Activated CD4-positive, alpha-beta T cell treated with anti-CD3 and anti-CD28 coated beads, Interleukin-2, amount 50 U/mL, for 48 hours (primary cell): Measurements from ENCODE around the gene HDDC2.
"Not testable (repeated sequence)": the region's sequence is repeated elsewhere in the genome, so short reads cannot be mapped to it uniquely, and the experiment has no call there.

ENCODE experiments used
- DNase-seq, 2 experiments: peaks; one replicate each; pipeline ENCODE4 v3.0.0-alpha.2; 2020

Gene HDDC2

GRCh38 chr6:125304970-125305660, 3.3 kb upstream of the HDDC2 start:
- no peak for DNase-seq

- DNase-seq: no peak
Observed at GRCh38 chr6:125303512-125303854, 1.7 kb upstream of the HDDC2 start.

GRCh38 chr6:125302840-125303511, 1.2 kb upstream of the HDDC2 start:
- DNase-seq: no peak

- no peak for DNase-seq
Observed at GRCh38 chr6:125300992-125301434, 754 bp downstream of the HDDC2 start.

- DNase-seq: no peak
Observed at GRCh38 chr6:125299257-125299656, 2.5 kb downstream of the HDDC2 start.

- DNase-seq: no peak
Observed at GRCh38 chr6:125296471-125296870, 5.3 kb downstream of the HDDC2 start.

- no peak for DNase-seq
Observed at GRCh38 chr6:125294925-125295324, 6.8 kb downstream of the HDDC2 start.

- DNase-seq: no peak
Observed at GRCh38 chr6:125294036-125294435, 7.7 kb downstream of the HDDC2 start.

- no peak for DNase-seq
Observed at GRCh38 chr6:125293587-125293986, 8.2 kb downstream of the HDDC2 start.

- no peak for DNase-seq
Observed at GRCh38 chr6:125287718-125288117, 14.0 kb downstream of the HDDC2 start.

GRCh38 chr6:125285936-125286335, 15.8 kb downstream of the HDDC2 start:
- DNase-seq: no peak

- no peak for DNase-seq
Observed at GRCh38 chr6:125285353-125285752, 16.4 kb downstream of the HDDC2 start.

GRCh38 chr6:125282470-125282869, 19.3 kb downstream of the HDDC2 start:
- not testable (repeated sequence) for DNase-seq

- not testable (repeated sequence) for DNase-seq
Observed at GRCh38 chr6:125280370-125281035, 21.3 kb downstream of the HDDC2 start.

- no peak for DNase-seq
Observed at GRCh38 chr6:125279961-125280360, 21.8 kb downstream of the HDDC2 start.

- DNase-seq: no peak
Observed at GRCh38 chr6:125277838-125278237, 23.9 kb downstream of the HDDC2 start.

- DNase-seq: no peak
Observed at GRCh38 chr6:125275779-125276178, 26.0 kb downstream of the HDDC2 start.

- no peak for DNase-seq
Observed at GRCh38 chr6:125274935-125275334, 26.8 kb downstream of the HDDC2 start.

- no peak for DNase-seq
Observed at GRCh38 chr6:125273965-125274364, 27.8 kb downstream of the HDDC2 start.

- no peak for DNase-seq
Observed at GRCh38 chr6:125273251-125273650, 28.5 kb downstream of the HDDC2 start.

GRCh38 chr6:125271486-125272159, 30.1 kb downstream of the HDDC2 start:
- DNase-seq: no peak

GRCh38 chr6:125270380-125270779, 31.4 kb downstream of the HDDC2 start:
- no peak for DNase-seq

- DNase-seq: no peak
Observed at GRCh38 chr6:125269328-125269985, 32.3 kb downstream of the HDDC2 start.
